Brain microvascular endothelial cell (primary cell): ENCODE measurements around the gene PLPP3.

ENCODE experiments used
- DNase-seq: peaks from one replicate; pipeline ENCODE4 v3.0.0-alpha.2; 2020
- H3K27ac ChIP-seq: fragments of 250-450 bp; sonication (Bioruptor Pico); 2 replicates; pipeline ENCODE4 v1.5.1; 2020; ENCODE audit warnings: mild to moderate bottlenecking, moderate library complexity
- H3K27me3 ChIP-seq: fragments of 250-450 bp; sonication (Bioruptor Pico); replicated peaks from 2 replicates; pipeline ENCODE4 v1.5.1; 2020; ENCODE audit warnings: mild to moderate bottlenecking
- H3K36me3 ChIP-seq: fragments of 250-450 bp; sonication (Bioruptor Pico); replicated peaks from 2 replicates; pipeline ENCODE4 v1.5.1; 2020; ENCODE audit warnings: mild to moderate bottlenecking
- H3K4me3 ChIP-seq: 2 replicates; pipeline ENCODE4 v1.5.1; 2011; ENCODE audit warnings: low read depth, mild to moderate bottlenecking, control low read depth, low read length, moderate library complexity
- CTCF ChIP-seq: IDR thresholded peaks from 2 replicates; pipeline ENCODE4 v1.5.1; 2011; ENCODE audit warnings: low read depth, mild to moderate bottlenecking, moderate library complexity, low read length, control low read depth, inconsistent platforms; ENCODE audit errors: missing control alignments
- in situ Hi-C: cut with HindIII; loops from 2 replicates; pipeline ENCODE4 v1.10.0; 2017; ENCODE audit warnings: low sequenced_read_pairs, low pct_ligation_motif_present

The PLPP3 gene

GRCh38 chr1:56586502-56586901 lies 7.1 kb upstream of the PLPP3 start:
- no peak for TF ChIP-seq CTCF
- no peaks in the 10 kb centered on the region for H3K36me3 ChIP-seq
- in situ Hi-C loops, result loop anchor here (10.0 kb wide), 1 partner anchor 1302 kb away; no protein-coding TSS in a partner anchor
- no peaks in the 10 kb centered on the region for H3K27me3 ChIP-seq
- no peak overlapping the region for H3K4me3 ChIP-seq
- DNase-seq, result no peak
- no peak overlapping the region for H3K27ac ChIP-seq

- Histone ChIP-seq H3K27me3 (no peaks in the 10 kb centered on the region), H3K36me3 (no peaks in the 10 kb centered on the region), H3K4me3 (no peak overlapping the region), H3K27ac (no peak overlapping the region)
- no peak for TF ChIP-seq CTCF
- in situ Hi-C loops, result loop anchor here (10.0 kb wide), 1 partner anchor 1301 kb away; no protein-coding TSS in a partner anchor
- DNase-seq, result no peak
Measured at GRCh38 chr1:56585985-56586384, 6.6 kb upstream of the PLPP3 start.

GRCh38 chr1:56584910-56585528 lies 5.7 kb upstream of the PLPP3 start:
- in situ Hi-C loops, result loop anchor here (10.0 kb wide), 1 partner anchor 1300 kb away; no protein-coding TSS in a partner anchor
- no peaks in the 10 kb centered on the region for H3K27me3 ChIP-seq
- peak; percentile 50 for DNase-seq

GRCh38 chr1:56583957-56584468 lies 4.7 kb upstream of the PLPP3 start:
- Histone ChIP-seq H3K4me3 (no peak overlapping the region), H3K27ac (no peak overlapping the region), H3K27me3 (no peaks in the 10 kb centered on the region), H3K36me3 (no peaks in the 10 kb centered on the region)
- in situ Hi-C loops, result loop anchor here (10.0 kb wide), 1 partner anchor 1299 kb away; no protein-coding TSS in a partner anchor
- TF ChIP-seq CTCF, result no peak
- no peak for DNase-seq

More at GRCh38 chr1:56584910-56585528, 5.7 kb upstream of the PLPP3 start:
- Histone ChIP-seq H3K27ac (no peak overlapping the region), H3K4me3 (no peak overlapping the region), H3K36me3 (no peaks in the 10 kb centered on the region)
- TF ChIP-seq CTCF, result peak; percentile 74

- Histone ChIP-seq H3K27me3 (no peaks in the 10 kb centered on the region), H3K4me3 (no peak overlapping the region), H3K27ac (no peak overlapping the region), H3K36me3 (no peaks in the 10 kb centered on the region)
- DNase-seq, result no peak
- no peak for TF ChIP-seq CTCF
- in situ Hi-C loops, result loop anchor here (10.0 kb wide), 1 partner anchor 1296 kb away; no protein-coding TSS in a partner anchor
Measured at GRCh38 chr1:56580771-56581170, 1.4 kb upstream of the PLPP3 start.
